Measurements from ENCODE around the gene AGAP1.

DNA sequence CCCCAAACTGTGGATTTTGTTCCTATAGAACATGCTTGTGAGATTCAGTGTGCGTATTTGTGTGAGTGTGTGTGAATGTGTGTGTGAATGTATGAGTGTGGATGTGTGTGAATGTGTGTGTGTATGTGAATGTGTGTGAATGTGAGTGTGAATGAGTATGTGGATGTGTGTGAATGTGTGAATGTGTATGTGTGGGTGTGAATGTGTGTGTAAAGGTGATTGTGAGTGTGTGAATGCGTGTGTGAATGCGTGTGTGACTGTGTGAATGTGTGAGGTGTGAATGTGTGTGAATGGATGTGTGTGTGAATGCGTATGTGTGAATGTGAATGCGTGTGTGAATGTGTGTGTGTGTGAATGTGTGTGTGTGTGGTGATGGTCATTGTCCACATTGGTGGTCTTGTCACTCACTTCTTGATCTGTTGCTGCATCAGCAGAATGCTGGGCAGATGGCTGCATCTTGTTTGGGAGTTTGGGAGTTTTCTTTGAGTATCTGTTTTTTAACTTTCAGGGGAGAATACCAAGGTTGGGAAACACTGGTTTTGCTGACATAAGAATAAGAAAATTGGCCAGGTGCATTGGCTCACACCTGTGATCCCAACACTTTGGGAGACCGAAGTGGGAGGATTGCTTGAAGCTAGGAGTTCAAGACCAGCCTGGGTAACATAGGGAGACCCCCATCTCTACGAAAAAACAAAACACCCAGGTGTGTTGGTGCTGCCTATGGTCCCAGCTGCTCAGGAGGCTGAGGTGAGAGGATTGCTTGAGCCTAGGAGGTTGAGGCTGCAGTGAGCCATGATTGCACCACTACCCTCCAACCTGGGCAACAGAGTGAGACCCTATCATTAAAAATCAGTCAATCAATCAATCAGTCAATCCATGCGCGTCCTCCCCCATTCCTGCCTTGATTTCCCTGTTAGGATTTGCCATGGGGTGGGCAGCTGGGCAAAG lies 18.2 kb downstream of the AGAP1 start:
- no peak for TF ChIP-seq POLR2A (IDR thresholded peaks at IDR 0.05)
- TF ChIP-seq, protein P1, sequence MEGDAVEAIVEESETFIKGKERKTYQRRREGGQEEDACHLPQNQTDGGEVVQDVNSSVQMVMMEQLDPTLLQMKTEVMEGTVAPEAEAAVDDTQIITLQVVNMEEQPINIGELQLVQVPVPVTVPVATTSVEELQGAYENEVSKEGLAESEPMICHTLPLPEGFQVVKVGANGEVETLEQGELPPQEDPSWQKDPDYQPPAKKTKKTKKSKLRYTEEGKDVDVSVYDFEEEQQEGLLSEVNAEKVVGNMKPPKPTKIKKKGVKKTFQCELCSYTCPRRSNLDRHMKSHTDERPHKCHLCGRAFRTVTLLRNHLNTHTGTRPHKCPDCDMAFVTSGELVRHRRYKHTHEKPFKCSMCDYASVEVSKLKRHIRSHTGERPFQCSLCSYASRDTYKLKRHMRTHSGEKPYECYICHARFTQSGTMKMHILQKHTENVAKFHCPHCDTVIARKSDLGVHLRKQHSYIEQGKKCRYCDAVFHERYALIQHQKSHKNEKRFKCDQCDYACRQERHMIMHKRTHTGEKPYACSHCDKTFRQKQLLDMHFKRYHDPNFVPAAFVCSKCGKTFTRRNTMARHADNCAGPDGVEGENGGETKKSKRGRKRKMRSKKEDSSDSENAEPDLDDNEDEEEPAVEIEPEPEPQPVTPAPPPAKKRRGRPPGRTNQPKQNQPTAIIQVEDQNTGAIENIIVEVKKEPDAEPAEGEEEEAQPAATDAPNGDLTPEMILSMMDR (IDR thresholded peaks at IDR 0.05) = no peak
